ENCODE results near the gene PAQR4.
A peak's percentile ranks its signal among the peaks of the same experiment; 100 is the strongest.

PAQR4 gene

GRCh38 chr16:2980227-2981176, 11.4 kb downstream of the PAQR4 start, which contains the start of gene PKMYT1:
TSS of gene PKMYT1 (minus strand) at chr16:2980446. CDS start at chr16:2979657, 789 bp downstream.
- DNase-seq (ENCODE audit: low read depth), result peak; percentile 88

GRCh38 chr16:2981177-2981898, 12.2 kb downstream of the PAQR4 start:
- no peak for DNase-seq (ENCODE audit: low read depth)

- DNase-seq (ENCODE audit: low read depth), result no peak
Measured at GRCh38 chr16:2981899-2982250, 12.7 kb downstream of the PAQR4 start.

GRCh38 chr16:2982402-2982801, 13.3 kb downstream of the PAQR4 start:
- no peak for DNase-seq (ENCODE audit: low read depth)

- DNase-seq (ENCODE audit: low read depth), result peak; percentile 38
Measured at GRCh38 chr16:2983706-2984136, 14.6 kb downstream of the PAQR4 start.

- DNase-seq (ENCODE audit: low read depth), result no peak
Measured at GRCh38 chr16:2985462-2985861, 16.3 kb downstream of the PAQR4 start.

- DNase-seq (ENCODE audit: low read depth), result no peak
Measured at GRCh38 chr16:2985893-2986355, 16.8 kb downstream of the PAQR4 start.

- DNase-seq (ENCODE audit: low read depth), result no peak
Measured at GRCh38 chr16:2986623-2987188, 17.6 kb downstream of the PAQR4 start.

GRCh38 chr16:2987286-2987685, 18.1 kb downstream of the PAQR4 start:
- DNase-seq (ENCODE audit: low read depth), result no peak

- DNase-seq (ENCODE audit: low read depth), result no peak
Measured at GRCh38 chr16:2987833-2988232, 18.7 kb downstream of the PAQR4 start.

- DNase-seq (ENCODE audit: low read depth), result no peak
Measured at GRCh38 chr16:2988590-2989099, 19.5 kb downstream of the PAQR4 start.

GRCh38 chr16:2990891-2991290, 21.7 kb downstream of the PAQR4 start:
- DNase-seq (ENCODE audit: low read depth), result no peak

- no peak for DNase-seq (ENCODE audit: low read depth)
Measured at GRCh38 chr16:2991566-2992261, 22.6 kb downstream of the PAQR4 start.

GRCh38 chr16:2992383-2993081, 23.4 kb downstream of the PAQR4 start:
- no peak for DNase-seq (ENCODE audit: low read depth)

GRCh38 chr16:2996298-2996697, 27.1 kb downstream of the PAQR4 start:
- DNase-seq (ENCODE audit: low read depth), result no peak

- no peak for DNase-seq (ENCODE audit: low read depth)
Measured at GRCh38 chr16:2999929-3000328, 30.8 kb downstream of the PAQR4 start.

GRCh38 chr16:3000540-3000939, 31.4 kb downstream of the PAQR4 start:
- no peak for DNase-seq (ENCODE audit: low read depth)

- no peak for DNase-seq (ENCODE audit: low read depth)
Measured at GRCh38 chr16:3001316-3001715, 32.2 kb downstream of the PAQR4 start.

- DNase-seq (ENCODE audit: low read depth), result peak; percentile 94
Measured at GRCh38 chr16:3003582-3004270, 34.6 kb downstream of the PAQR4 start.

GRCh38 chr16:3004319-3004718, 35.2 kb downstream of the PAQR4 start:
- DNase-seq (ENCODE audit: low read depth), result no peak

Measured in T follicular helper cell (primary cell).